Activated T-helper 2 cell treated with anti-CD3 and anti-CD28 coated beads, Interferon-gamma antibody, Interleukin-2, Interleukin-4, amounts not matched to agents 10 μg/mL and 5 μg/mL and 100 μg/mL, durations not matched to agents 14 hours and 24 hours and 36 hours (primary cell): ENCODE results near the gene ELFN1. TPM values are rescaled to one million over a fixed set of nuclear protein-coding genes. Genes with fewer than 3 reads are reported as not detected.

Source experiments
- DNase-seq: peaks from one replicate; pipeline ENCODE4 v3.0.0; 2021; ENCODE audit warnings: low spot score
- H3K27ac Mint-ChIP-seq: one replicate; pipeline ENCODE4 v1.8.0; 2021; ENCODE audit warnings: mixed read lengths
- H3K27me3 Mint-ChIP-seq: one replicate; pipeline ENCODE4 v1.8.0; 2021; ENCODE audit warnings: low read depth, mixed read lengths
- H3K36me3 Mint-ChIP-seq: one replicate; pipeline ENCODE4 v1.8.0; 2021; ENCODE audit warnings: low read depth, mixed read lengths
- H3K4me1 Mint-ChIP-seq: one replicate; pipeline ENCODE4 v1.8.0; 2021; ENCODE audit warnings: low read depth, mixed read lengths
- H3K4me3 Mint-ChIP-seq: one replicate; pipeline ENCODE4 v1.8.0; 2021; ENCODE audit warnings: low read depth, mild to moderate bottlenecking, moderate library complexity, mixed read lengths
- H3K9me3 Mint-ChIP-seq: one replicate; pipeline ENCODE4 v1.8.0; 2021; ENCODE audit warnings: mixed read lengths
- intact Hi-C: fragments of 100-400 bp; cut with micrococcal nuclease; formaldehyde crosslinking; loops from one replicate; pipeline ENCODE4 v1.15.1; 2023
- total RNA-seq: library from RNA; stranded (reverse); gene quantifications from 2 replicates; pipeline ENCODE4 v1.2.3, GENCODE V29; 2022

The ELFN1 gene
- total RNA-seq, 1 donor from 2014 or later, result not detected

- H3K36me3 Mint-ChIP-seq, result no peaks in the 10 kb centered on the region
- no peak overlapping the region for H3K27ac Mint-ChIP-seq
- H3K4me1 Mint-ChIP-seq, result no peaks in the 10 kb centered on the region
- no peak for DNase-seq
- intact Hi-C loops, result no loop called here
- no peak overlapping the region for H3K4me3 Mint-ChIP-seq
- H3K27me3 Mint-ChIP-seq, result peaks cover 2% of the 10 kb centered on the region
- H3K9me3 Mint-ChIP-seq, result no peaks in the 10 kb centered on the region
Measured at GRCh38 chr7:1677206-1678080, 7.4 kb downstream of the ELFN1 start.

DNA sequence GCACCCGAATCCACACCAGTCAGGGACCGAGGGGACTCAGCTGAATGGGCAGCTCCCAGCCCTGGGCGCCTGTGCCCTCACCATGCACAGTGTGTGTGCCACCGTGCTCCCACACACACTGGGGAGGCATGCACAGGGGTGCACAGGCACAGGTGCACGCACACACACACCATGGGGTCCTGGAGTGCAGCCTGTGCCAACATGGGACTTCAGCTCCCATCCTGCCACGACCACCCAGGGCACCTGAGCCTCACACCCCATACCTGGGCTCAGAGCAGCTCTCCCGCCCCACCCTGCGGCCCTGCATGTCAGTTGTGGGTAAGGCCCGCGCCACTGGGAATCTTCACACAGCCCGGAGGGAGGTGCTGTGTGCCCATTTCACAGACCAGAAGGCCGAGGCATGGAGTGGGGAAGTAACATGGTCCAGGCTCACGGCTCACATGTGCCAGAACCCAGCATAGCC is 8.0 kb downstream of the ELFN1 start:
- Mint-ChIP-seq H3K36me3 (no peaks in the 10 kb centered on the region), H3K9me3 (peaks cover 6% of the 10 kb centered on the region), H3K4me3 (no peak overlapping the region), H3K4me1 (no peaks in the 10 kb centered on the region), H3K27ac (no peak overlapping the region), H3K27me3 (peaks cover 3% of the 10 kb centered on the region)
- intact Hi-C loops, result no loop called here
- no peak for DNase-seq

DNA sequence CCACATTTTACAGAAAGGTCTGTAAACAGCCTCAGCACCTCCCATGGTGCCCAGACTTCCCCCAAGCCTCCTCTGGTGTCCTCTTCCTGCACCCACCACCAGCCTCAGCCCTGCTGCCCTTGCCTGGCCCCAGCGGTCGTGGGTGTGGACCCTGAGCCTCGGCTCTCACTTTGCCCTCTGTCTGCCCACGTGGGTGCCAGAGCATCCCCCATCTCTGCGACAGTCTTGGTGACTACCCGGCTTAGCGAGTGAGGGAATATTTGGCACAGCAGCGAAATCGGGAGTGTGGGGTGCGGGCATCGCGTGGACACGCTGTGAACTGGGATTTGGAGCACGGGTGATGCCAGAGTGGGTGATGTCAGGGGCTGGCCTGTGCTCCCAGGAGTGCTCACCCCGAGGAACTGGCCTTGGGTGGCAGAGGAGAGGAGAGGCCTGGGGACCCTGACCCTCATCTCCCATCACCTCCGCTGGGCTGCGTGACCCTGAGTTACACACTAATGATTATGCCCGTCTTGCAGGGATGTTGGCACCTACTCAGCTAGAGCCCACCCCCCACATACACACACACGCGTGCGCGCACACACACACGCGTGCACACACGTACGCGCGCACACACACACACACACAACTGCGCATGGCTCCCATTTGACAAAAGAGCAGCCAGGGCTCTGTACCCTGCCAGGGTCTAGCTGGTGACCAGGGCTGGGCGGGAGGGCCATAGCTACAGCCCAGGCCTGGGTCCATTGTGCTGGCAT is 8.7 kb downstream of the ELFN1 start:
- intact Hi-C loops, result no loop called here
- H3K27ac Mint-ChIP-seq, result no peak overlapping the region
- DNase-seq, result no peak
- H3K36me3 Mint-ChIP-seq, result no peaks in the 10 kb centered on the region
- H3K4me1 Mint-ChIP-seq, result no peaks in the 10 kb centered on the region
- H3K4me3 Mint-ChIP-seq, result no peak overlapping the region
- H3K9me3 Mint-ChIP-seq, result peaks cover 12% of the 10 kb centered on the region
- H3K27me3 Mint-ChIP-seq, result peaks cover 7% of the 10 kb centered on the region

- H3K9me3 Mint-ChIP-seq, result peaks cover 17% of the 10 kb centered on the region
- intact Hi-C loops, result no loop called here
- no peak for DNase-seq
- no peaks in the 10 kb centered on the region for H3K4me1 Mint-ChIP-seq
- H3K4me3 Mint-ChIP-seq, result no peak overlapping the region
- H3K36me3 Mint-ChIP-seq, result no peaks in the 10 kb centered on the region
- peaks cover 7% of the 10 kb centered on the region for H3K27me3 Mint-ChIP-seq
- no peak overlapping the region for H3K27ac Mint-ChIP-seq
Measured at GRCh38 chr7:1679326-1679965, 9.4 kb downstream of the ELFN1 start.

- H3K27ac Mint-ChIP-seq, result no peak overlapping the region
- H3K36me3 Mint-ChIP-seq, result no peaks in the 10 kb centered on the region
- no peak for DNase-seq
- no peak overlapping the region for H3K4me3 Mint-ChIP-seq
- H3K4me1 Mint-ChIP-seq, result no peaks in the 10 kb centered on the region
- intact Hi-C loops, result no loop called here
- peaks cover 22% of the 10 kb centered on the region for H3K9me3 Mint-ChIP-seq
- H3K27me3 Mint-ChIP-seq, result peaks cover 9% of the 10 kb centered on the region
Measured at GRCh38 chr7:1679966-1680730, 10.1 kb downstream of the ELFN1 start.

DNA sequence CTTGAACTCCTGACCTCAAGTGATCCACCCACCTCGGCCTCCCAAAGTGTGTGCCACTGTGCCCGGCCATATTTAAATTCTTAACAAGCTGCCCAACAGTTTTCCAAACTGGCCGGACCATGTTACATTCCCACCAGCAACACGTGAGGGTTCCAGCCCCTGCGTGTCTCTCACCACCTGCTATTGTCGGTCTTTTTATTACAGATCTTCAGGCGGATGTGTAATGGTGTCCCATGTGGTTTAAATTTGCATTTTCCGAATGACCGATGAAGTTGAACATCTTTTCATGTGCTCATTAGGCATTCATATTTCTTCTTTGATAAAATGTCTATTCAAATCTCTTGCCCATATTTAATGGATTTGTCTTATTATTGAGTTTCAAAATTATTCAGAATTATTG is 11.5 kb downstream of the ELFN1 start:
- no peaks in the 10 kb centered on the region for H3K36me3 Mint-ChIP-seq
- no peak overlapping the region for H3K27ac Mint-ChIP-seq
- peaks cover 11% of the 10 kb centered on the region for H3K27me3 Mint-ChIP-seq
- DNase-seq, result no peak
- no peak overlapping the region for H3K4me3 Mint-ChIP-seq
- intact Hi-C loops, result no loop called here
- no peaks in the 10 kb centered on the region for H3K4me1 Mint-ChIP-seq
- H3K9me3 Mint-ChIP-seq, result peaks cover 30% of the 10 kb centered on the region

DNA sequence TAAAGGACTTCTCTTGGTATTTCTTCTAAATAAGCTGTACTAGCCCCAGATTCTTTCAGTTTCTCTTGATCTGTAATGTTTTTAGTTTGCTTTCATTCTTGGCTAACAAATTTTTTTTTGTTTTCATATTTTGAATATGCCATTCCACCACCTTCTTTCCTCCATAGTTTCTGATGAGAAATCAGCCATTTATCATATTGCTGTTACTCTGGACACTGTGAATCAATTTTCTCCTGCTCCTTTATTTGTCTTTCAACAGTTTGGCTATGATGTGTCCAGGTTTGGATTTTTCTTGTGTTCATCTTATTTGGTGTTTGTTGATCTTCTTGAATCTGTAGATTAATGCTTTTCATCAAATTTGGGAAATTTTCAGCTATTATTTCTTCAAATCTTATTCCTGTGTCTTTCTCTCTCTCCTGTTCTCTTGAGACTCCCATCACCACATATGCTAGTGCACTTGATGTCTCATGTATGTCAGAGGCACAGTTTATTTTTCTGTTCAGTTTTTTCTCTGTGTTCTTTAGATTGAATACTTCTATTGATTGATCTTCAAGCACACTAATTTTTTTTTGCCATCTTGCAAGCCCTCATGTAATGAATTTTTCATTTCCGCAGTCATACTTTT is 15.0 kb downstream of the ELFN1 start:
- Mint-ChIP-seq H3K36me3 (no peaks in the 10 kb centered on the region), H3K4me3 (no peak overlapping the region), H3K27me3 (peaks cover 12% of the 10 kb centered on the region), H3K9me3 (peaks cover 30% of the 10 kb centered on the region), H3K27ac (no peak overlapping the region), H3K4me1 (no peaks in the 10 kb centered on the region)
- DNase-seq, result no peak
- intact Hi-C loops, result no loop called here

DNA sequence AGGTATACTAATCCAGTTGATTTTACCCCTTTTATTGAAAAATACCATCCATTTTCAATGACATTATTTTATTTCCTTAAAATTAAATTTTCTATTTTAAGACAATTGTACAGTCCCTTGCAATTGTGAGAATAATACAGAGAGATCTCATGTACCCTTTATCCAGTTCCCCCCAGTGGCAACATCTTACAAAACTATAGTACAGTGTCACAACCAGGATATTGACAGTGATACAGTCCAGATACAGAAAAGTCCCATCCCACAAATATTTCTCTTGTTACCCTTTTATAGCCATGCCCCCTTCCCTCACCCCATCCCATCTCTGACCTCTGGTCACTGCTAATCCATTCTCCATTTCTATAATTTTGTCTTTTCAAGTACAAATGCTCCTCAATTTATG is 18.5 kb downstream of the ELFN1 start:
- no peak overlapping the region for H3K4me3 Mint-ChIP-seq
- no peaks in the 10 kb centered on the region for H3K36me3 Mint-ChIP-seq
- H3K9me3 Mint-ChIP-seq, result peaks cover 20% of the 10 kb centered on the region
- intact Hi-C loops, result no loop called here
- no peak for DNase-seq
- H3K4me1 Mint-ChIP-seq, result no peaks in the 10 kb centered on the region
- no peak overlapping the region for H3K27ac Mint-ChIP-seq
- H3K27me3 Mint-ChIP-seq, result peaks cover 7% of the 10 kb centered on the region

- H3K36me3 Mint-ChIP-seq, result no peaks in the 10 kb centered on the region
- peaks cover 5% of the 10 kb centered on the region for H3K27me3 Mint-ChIP-seq
- no peaks in the 10 kb centered on the region for H3K4me1 Mint-ChIP-seq
- peaks cover 14% of the 10 kb centered on the region for H3K9me3 Mint-ChIP-seq
- intact Hi-C loops, result no loop called here
- DNase-seq, result no peak
- H3K27ac Mint-ChIP-seq, result no peak overlapping the region
- H3K4me3 Mint-ChIP-seq, result no peak overlapping the region
Measured at GRCh38 chr7:1689311-1689710, 19.2 kb downstream of the ELFN1 start.

DNA sequence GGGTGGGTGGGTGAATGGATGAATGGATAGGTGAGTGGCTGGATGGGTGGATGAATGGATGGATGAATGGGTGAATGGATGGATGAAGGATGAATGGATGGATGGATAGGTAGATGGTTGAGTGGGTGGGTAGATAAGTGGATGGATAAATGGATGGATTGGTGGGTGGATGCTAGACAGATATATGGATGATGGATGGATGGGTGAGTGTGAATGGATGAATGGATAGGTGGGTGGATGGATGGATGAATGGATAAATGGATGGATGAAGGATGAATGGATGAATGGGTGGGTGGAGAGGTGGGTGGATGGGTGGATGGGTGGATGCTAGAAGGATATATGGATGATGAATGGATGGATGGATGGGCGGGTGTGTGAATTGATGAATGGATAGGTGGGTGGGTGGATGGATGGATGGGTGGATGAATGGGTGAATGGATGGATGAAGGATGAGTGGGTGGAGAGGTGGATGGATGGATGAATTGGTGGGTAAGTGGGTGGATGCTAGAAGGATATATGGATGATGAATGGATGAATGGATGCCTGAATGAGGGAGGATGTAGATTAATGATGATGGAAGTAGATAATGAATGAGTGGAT is 20.4 kb downstream of the ELFN1 start:
- H3K27ac Mint-ChIP-seq, result no peak overlapping the region
- peaks cover 2% of the 10 kb centered on the region for H3K27me3 Mint-ChIP-seq
- no peaks in the 10 kb centered on the region for H3K4me1 Mint-ChIP-seq
- H3K9me3 Mint-ChIP-seq, result peaks cover 5% of the 10 kb centered on the region
- no peaks in the 10 kb centered on the region for H3K36me3 Mint-ChIP-seq
- intact Hi-C loops, result no loop called here
- no peak for DNase-seq
- H3K4me3 Mint-ChIP-seq, result no peak overlapping the region

DNA sequence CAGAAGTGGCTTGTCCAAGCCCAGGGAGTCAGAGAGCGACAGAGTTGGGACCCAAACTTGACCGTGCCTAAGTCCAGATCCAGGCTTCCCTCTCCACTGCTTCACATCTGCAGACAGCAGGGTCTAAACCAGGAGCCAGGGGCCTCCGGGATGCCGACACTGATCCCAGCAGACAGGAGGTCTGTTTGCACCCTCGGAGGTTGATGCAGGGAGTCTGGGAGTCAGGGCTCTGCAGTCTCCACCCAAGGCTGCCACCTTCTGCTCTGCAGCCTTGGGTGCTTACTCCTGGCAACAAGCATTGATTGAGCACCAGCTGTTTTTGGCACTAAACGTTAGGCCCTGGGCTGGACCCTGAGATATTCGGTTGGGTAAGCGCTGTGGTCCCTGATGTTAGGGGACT is 21.0 kb downstream of the ELFN1 start:
- intact Hi-C loops, result no loop called here
- Mint-ChIP-seq H3K9me3 (peaks cover 5% of the 10 kb centered on the region), H3K36me3 (no peaks in the 10 kb centered on the region), H3K27me3 (peaks cover 2% of the 10 kb centered on the region), H3K27ac (no peak overlapping the region), H3K4me3 (no peak overlapping the region), H3K4me1 (no peaks in the 10 kb centered on the region)
- no peak for DNase-seq
